ENCODE results near the gene NEK5.
"Not testable (repeated sequence)": the region's sequence is repeated elsewhere in the genome, so short reads cannot be mapped to it uniquely, and the experiment has no call there.

Gene NEK5, protein sequence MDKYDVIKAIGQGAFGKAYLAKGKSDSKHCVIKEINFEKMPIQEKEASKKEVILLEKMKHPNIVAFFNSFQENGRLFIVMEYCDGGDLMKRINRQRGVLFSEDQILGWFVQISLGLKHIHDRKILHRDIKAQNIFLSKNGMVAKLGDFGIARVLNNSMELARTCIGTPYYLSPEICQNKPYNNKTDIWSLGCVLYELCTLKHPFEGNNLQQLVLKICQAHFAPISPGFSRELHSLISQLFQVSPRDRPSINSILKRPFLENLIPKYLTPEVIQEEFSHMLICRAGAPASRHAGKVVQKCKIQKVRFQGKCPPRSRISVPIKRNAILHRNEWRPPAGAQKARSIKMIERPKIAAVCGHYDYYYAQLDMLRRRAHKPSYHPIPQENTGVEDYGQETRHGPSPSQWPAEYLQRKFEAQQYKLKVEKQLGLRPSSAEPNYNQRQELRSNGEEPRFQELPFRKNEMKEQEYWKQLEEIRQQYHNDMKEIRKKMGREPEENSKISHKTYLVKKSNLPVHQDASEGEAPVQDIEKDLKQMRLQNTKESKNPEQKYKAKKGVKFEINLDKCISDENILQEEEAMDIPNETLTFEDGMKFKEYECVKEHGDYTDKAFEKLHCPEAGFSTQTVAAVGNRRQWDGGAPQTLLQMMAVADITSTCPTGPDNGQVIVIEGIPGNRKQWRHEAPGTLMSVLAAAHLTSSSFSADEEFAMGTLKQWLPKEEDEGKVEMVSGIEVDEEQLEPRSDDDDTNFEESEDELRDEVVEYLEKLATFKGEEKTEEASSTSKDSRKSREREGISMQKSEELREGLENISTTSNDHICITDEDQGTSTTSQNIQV

DNA sequence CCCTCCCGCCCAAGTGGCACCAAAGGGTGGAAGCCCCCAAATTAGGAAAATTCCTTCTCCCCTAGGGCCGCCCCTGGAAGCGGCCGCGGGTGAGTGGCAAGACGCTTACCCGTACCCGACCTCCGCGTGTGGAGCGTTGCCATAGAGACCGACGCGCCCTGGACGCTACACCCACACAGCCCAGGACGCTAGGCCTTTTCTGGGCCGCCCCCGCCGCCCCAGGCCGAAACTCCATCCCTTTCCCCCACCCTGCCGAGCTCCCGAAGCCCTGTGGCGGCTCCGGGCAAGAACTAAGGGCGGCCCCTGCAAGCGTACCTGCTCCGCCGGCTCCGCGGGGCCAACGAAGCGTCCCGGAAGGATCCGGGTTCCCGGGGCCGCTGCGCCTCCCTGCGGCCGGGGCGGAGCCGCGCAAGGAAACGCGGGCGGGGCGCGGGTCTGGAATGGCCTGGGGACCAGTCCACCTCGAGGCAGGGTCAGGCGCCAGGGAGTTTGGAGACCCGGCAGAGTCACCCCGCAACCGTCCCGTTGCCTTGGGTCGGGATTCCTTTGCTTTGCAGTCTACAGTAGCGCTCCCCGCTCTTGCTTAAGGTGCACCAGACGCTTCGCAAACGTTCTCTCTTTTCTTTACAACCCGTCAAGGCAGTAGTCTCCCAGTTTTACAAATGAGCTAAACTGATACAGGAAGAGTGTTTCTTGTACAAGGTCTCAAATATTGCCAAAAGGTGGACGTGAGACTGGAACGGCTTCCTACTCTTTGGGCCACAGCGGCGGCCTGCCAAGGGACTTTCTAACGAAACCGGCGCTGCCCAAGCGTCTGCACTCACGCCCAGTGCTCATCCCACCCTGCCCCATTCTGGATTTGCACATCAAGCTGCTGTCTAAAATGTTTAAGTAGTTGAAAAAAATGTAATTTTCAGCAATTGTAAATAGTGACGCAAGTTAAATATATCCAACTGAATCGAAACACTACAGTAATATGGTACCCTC, at the start of gene NEK5:
NEK5 (minus strand) TSS at position 360 of the 987 bp plus-strand sequence. CDS start 1,591 bp downstream, outside the sequence.
- peak; percentile 56 for DNase-seq

DNA sequence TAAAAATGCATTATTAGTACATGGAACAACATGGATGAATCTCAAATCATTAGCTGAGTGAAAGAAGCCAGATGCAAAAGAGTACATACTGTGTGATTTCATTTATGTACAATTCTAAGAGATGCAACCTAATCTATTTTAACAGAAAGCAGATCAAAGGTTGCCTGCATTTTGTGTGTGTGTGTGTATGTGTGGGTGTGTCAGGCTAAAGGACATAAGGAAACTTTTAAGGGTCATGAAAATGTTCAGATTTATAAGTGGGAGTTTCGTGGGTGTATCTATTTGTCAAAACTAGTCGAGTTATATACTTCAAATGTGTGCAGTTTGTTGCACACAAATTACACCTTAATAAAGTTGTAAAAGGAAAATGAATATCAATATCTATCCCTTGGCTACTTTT, 48.4 kb upstream of the NEK5 start:
- no peak for DNase-seq

- DNase-seq: not testable (repeated sequence)
Observed at GRCh38 chr13:52173970-52174369, 45.1 kb upstream of the NEK5 start.

DNA sequence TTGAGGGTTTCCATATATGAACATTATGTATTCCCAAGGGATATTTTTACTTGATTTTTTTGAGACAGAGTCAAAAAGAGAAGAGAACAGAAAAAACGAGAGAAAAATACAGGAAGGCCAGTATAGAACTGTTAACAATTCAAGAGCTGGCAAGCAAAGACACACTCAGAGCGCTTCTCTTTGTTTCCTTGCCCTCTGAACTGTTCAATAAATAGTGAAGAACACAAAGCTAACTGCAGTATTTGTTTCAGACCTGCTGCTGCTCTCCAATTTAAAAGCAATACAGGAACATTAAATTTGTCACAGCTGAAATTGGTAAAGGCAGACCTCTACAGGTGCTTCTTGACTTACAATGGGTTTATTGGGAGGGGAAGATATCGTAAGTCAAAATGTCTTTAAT, 44.5 kb upstream of the NEK5 start:
- DNase-seq: no peak

DNA sequence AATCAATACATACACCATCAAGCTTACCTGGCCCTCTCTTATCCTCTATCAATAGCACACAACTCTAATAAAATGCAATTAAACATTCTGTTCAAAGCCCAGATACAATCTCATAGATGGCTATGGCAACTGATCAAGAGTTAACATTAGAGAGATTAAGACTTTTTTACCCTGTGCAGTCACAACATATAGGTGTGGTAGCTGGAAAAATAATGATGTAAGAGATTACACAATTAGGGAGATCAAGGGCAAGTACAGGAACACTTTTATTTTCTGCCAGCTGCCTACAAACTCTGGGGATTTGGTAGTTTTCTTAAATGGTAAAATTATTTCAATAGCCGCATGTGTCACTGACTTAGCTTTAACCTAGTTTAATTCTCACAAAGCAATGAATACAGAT, 42.8 kb upstream of the NEK5 start:
- not testable (repeated sequence) for DNase-seq

GRCh38 chr13:52170828-52171391, 42.0 kb upstream of the NEK5 start:
- DNase-seq: not testable (repeated sequence)

DNA sequence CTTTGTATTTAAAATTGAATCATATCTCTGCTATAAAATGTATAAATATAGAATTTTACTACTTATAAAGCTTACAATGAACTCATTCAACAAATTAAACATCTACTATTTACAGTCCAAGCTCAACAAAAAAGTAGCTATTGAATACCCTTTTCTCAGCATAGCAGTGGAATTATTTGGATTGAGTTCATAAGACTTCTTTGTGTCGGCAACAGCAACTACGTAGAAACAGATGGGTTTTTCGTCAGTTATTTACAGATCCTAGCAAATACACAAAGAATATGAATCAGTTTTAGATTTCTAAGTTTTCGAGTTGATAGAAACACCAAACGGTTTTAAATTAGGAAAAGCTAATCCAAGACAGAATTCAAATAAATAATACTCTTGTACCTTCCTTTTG, 41.0 kb upstream of the NEK5 start:
- DNase-seq: no peak

DNA sequence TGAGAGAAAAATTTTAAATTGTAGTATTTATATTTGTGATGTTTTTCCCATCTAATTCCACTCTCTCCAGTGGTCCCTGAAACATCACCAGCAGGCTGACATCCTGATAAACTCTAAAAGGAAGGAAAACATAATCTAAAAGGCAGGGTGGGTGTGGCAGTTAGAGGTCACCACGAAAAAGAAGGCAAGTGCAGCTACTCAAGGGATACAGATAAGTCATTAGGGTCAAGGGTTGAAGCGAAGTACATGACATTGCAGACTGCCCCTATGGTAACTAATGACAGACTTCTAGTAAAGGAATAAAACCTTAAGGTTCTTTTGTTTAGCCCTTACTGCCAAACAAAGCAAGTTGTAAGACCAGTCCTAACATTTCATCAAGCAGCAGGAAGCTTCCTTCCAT, 36.5 kb upstream of the NEK5 start:
- DNase-seq: no peak

DNA sequence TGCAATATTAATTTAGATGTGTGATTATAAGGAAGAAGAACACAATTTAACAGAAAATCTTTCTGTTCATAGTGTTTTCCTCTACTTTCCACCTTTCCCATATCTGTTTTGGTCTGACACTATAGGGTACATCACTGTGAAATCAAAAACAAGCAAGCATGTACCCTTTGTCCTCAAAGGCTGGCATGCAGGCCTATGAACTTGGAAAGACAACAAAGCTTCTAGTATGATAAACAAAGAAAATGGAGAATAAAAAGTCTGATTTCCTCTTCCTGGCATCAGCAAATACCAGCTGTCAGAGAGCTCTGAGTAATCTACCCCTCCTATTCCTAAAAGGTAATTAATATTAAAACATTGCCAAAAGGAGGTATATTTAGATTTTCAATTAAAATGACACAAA, 36.1 kb upstream of the NEK5 start:
- DNase-seq: no peak

DNA sequence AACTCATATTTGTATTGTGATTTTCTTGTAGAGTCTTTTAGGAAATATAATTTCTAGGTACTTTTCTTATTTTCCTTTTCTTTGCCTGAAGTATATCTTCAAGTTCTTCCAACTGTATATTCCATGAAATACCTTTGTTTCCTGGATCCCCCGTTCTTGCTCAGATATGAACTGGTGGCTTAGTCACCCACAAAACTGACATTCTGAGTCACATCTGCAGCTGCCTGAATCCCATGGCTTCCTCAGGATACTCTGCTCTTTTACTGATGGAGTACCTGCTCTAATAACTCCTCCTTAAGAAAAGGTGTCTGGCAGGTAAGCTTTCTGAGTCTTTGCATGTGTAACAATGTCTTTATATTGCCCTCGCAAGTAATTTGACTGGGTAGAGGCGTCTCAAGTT, 35.0 kb upstream of the NEK5 start:
- DNase-seq: not testable (repeated sequence)

GRCh38 chr13:52162279-52163101, 33.6 kb upstream of the NEK5 start:
- DNase-seq: no peak

DNA sequence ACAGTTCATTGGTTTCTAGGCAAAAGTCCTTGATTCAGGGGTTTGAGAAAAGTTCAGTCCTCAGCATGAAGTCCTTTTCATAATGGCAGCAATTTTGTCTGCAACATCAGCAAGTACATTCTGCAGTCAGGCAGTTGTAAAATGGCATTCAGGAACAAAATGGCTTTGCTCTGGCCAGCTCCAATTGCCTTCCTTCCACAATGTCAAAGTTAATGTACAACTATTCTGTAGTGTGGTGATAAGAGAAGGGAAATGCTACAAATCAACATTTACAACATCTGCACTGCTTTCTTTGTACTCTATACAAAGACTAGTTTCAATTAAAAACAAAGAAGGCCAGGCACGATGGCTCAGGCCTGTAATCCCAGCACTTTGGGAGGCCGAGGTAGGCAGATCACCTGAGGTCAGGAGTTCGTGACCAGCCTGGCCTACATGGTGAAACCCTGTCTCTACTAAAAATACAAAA, 32.3 kb upstream of the NEK5 start:
- DNase-seq: no peak

- DNase-seq: no peak
Observed at GRCh38 chr13:52160506-52160905, 31.6 kb upstream of the NEK5 start.

DNA sequence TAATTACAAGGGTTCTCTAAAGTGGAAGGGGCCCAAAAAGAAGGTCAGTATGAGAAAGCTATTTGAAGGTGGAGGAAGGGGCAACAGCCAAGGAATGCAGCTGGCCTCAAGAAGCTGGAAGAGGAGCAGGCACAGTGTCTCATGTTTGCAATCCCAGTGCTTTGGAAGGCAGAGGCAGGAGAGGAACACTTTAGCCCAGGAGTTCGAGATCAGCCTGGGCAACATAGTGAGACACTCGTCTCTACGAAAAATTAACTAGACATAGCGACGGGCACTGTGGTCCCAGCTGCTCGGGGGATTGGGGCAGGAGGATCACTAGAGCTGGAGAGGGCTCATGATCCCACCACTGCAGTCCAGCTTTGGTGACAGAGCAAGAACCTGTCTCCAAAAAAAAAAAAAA, 31.2 kb upstream of the NEK5 start:
- no peak for DNase-seq

DNA sequence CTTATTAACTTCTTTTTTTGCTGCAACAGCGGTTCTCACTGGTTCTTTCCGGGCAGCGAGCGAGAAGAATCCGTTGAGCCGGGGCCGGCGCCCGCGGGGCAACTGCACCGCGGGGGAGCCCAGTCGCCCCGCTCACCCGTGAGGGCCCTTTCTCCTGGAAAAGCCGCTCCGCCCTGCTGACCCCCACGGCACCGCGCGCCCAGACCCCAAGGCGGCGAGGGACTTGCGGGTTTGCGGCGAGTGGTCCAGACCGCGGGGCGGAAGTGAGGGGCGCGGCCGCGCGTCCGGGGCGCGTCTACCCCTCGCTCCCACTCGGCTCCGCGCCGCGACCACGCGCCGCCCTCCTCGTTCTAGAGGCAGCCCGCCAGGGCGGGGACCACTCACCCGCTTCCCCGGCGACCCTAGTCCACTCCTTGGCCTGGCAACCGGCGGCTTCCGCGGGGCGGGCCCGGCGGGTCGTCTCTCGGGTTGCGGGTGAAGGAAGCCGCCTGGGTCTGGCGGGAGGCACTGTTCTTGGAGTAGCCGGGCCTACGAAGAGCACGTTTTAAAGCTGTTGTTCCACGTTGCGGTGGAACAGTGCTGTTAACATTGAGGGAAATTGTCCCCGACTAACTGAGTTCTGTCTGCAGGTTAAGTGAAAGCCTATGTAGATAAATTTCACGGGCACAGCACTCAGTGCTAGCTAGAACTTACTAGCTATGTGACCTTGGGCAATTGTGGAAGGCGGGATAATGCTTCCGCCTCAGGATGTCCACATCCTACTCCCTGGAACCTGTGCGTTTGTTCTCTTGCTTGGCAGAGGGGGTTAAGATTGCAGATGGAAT, 30.5 kb upstream of the NEK5 start, which contains the start of gene NEK3:
NEK3 (minus strand) TSS at position 439 of the 824 bp plus-strand sequence. CDS start 3,406 bp downstream, outside the sequence.
- DNase-seq: peak; percentile 61

- no peak for DNase-seq
Observed at GRCh38 chr13:52158629-52159158, 29.8 kb upstream of the NEK5 start.

- DNase-seq: no peak
Observed at GRCh38 chr13:52156724-52157261, 27.9 kb upstream of the NEK5 start.

GRCh38 chr13:52155177-52155576, 26.3 kb upstream of the NEK5 start:
- DNase-seq: no peak

GRCh38 chr13:52147225-52147624, 18.4 kb upstream of the NEK5 start:
- DNase-seq: no peak

GRCh38 chr13:52141299-52141698, 12.4 kb upstream of the NEK5 start:
- no peak for DNase-seq
